GM12872 (cell line): ENCODE data around the gene TEKT4.

Experiments
- CTCF ChIP-seq: IDR thresholded peaks from 3 replicates; pipeline ENCODE4 v1.5.1; 2011; ENCODE audit warnings: low read depth, mild to moderate bottlenecking, low read length, moderate library complexity; ENCODE audit not compliant: insufficient read depth

Gene TEKT4

GRCh38 chr2:94877129-94877528 is 5.9 kb downstream of the TEKT4 start:
- TF ChIP-seq CTCF: no peak

- no peak for TF ChIP-seq CTCF
These were observed 8.2 kb downstream of the TEKT4 start for GRCh38 chr2:94879314-94879981.

GRCh38 chr2:94879982-94880377 is 8.8 kb downstream of the TEKT4 start:
- no peak for TF ChIP-seq CTCF

GRCh38 chr2:94880507-94880906 is 9.3 kb downstream of the TEKT4 start:
- TF ChIP-seq CTCF: no peak

GRCh38 chr2:94881070-94881469 is 9.8 kb downstream of the TEKT4 start:
- no peak for TF ChIP-seq CTCF

- no peak for TF ChIP-seq CTCF
These were observed 19.0 kb downstream of the TEKT4 start for GRCh38 chr2:94890234-94890633.

- TF ChIP-seq CTCF: no peak
These were observed 52.0 kb downstream of the TEKT4 start for GRCh38 chr2:94923196-94923595.
